Neural progenitor cell (in vitro differentiated cells): Measurements from ENCODE around the gene SNX14. TPM values are rescaled to one million over a fixed set of nuclear protein-coding genes. Genes with fewer than 3 reads are reported as not detected.

Source experiments
- DNase-seq: peaks from one replicate; pipeline ENCODE4 v3.0.0-alpha.2; 2016; ENCODE audit warnings: low spot score
- H2AFZ ChIP-seq: fragments of 200-600 bp; sonication (generic); replicated peaks from 2 replicates; pipeline ENCODE4 v1.6.1; 2016; ENCODE audit warnings: antibody characterized with exemption
- H3F3A ChIP-seq: fragments of 200-600 bp; sonication (generic); 2 replicates; pipeline ENCODE4 v1.6.1; 2016; ENCODE audit warnings: antibody characterized with exemption, low read depth
- H3K27ac ChIP-seq: fragments of 200-600 bp; sonication (generic); 2 replicates; pipeline ENCODE4 v1.5.1; 2016; ENCODE audit warnings: mild to moderate bottlenecking
- H3K27me3 ChIP-seq: fragments of 200-600 bp; sonication (generic); 2 replicates; pipeline ENCODE4 v1.6.1; 2016; ENCODE audit warnings: mild to moderate bottlenecking, moderate library complexity
- H3K36me3 ChIP-seq: fragments of 200-600 bp; sonication (generic); 2 replicates; pipeline ENCODE4 v1.5.1; 2016
- H3K4me1 ChIP-seq: fragments of 200-600 bp; sonication (generic); 2 replicates; pipeline ENCODE4 v1.6.1; 2016; ENCODE audit warnings: mixed run types
- H3K4me2 ChIP-seq: fragments of 200-600 bp; sonication (generic); 2 replicates; pipeline ENCODE4 v1.6.1; 2016
- H3K4me3 ChIP-seq: fragments of 200-600 bp; sonication (generic); 2 replicates; pipeline ENCODE4 v1.5.1; 2016
- H3K79me2 ChIP-seq: fragments of 200-600 bp; sonication (generic); 2 replicates; pipeline ENCODE4 v1.6.1; 2016; ENCODE audit warnings: low read depth
- H3K9ac ChIP-seq: fragments of 200-600 bp; sonication (generic); 2 replicates; pipeline ENCODE4 v1.6.1; 2016
- H3K9me3 ChIP-seq: fragments of 200-600 bp; sonication (generic); 2 replicates; pipeline ENCODE4 v1.5.1; 2016; ENCODE audit warnings: low read depth
- H4K20me1 ChIP-seq: fragments of 200-600 bp; sonication (generic); 2 replicates; pipeline ENCODE4 v1.6.1; 2016; ENCODE audit warnings: low read depth
- H3K27ac Mint-ChIP-seq: 3 replicates; pipeline ENCODE4 v1.8.0; 2021; ENCODE audit warnings: mixed read lengths
- H3K27me3 Mint-ChIP-seq: 2 replicates; pipeline ENCODE4 v1.8.0; 2022; ENCODE audit warnings: low read depth, mild to moderate bottlenecking, inconsistent platforms, moderate library complexity, mixed read lengths; ENCODE audit not compliant: insufficient read depth
- H3K36me3 Mint-ChIP-seq: 3 replicates; pipeline ENCODE4 v1.8.0; 2021; ENCODE audit warnings: mixed read lengths
- H3K4me1 Mint-ChIP-seq: 3 replicates; pipeline ENCODE4 v1.8.0; 2021; ENCODE audit warnings: mixed read lengths
- H3K4me3 Mint-ChIP-seq: 3 replicates; pipeline ENCODE4 v1.8.0; 2021; ENCODE audit warnings: mild to moderate bottlenecking, moderate library complexity, mixed read lengths
- H3K9me3 Mint-ChIP-seq: 3 replicates; pipeline ENCODE4 v1.8.0; 2020; ENCODE audit warnings: mixed read lengths
- CTCF ChIP-seq: fragments of 200-600 bp; sonication (generic); IDR thresholded peaks from 2 replicates; pipeline ENCODE4 v1.5.1; 2017; ENCODE audit warnings: antibody characterized with exemption, mild to moderate bottlenecking
- EZH2 ChIP-seq: fragments of 200-600 bp; sonication (generic); IDR thresholded peaks from 2 replicates; pipeline ENCODE4 v1.6.1; 2017; ENCODE audit warnings: antibody characterized with exemption, mild to moderate bottlenecking, moderate library complexity
- EZH2phosphoT487 ChIP-seq: fragments of 200-600 bp; sonication (generic); IDR thresholded peaks from 2 replicates; pipeline ENCODE4 v1.6.1; 2017; ENCODE audit warnings: antibody characterized with exemption
- total RNA-seq: library from RNA; depleted of rRNA; stranded (reverse); fragments of >200 nt; gene quantifications from 2 replicates; pipeline ENCODE4 v1.2.3, GENCODE V29; 2015; ENCODE audit warnings: low replicate concordance

SNX14 gene
- 46.7 and 95.2 TPM in 2 replicates for total RNA-seq

- DNase-seq = peak; percentile 87
- Mint-ChIP-seq H3K27me3 (peaks cover 3% of the 10 kb centered on the region), H3K36me3 (peaks cover 25% of the 10 kb centered on the region), H3K27ac (peak within 1 kb of the TSS; percentile 89), H3K4me3 (peak within 1 kb of the TSS; percentile 96), H3K4me1 (peaks cover 16% of the 10 kb centered on the region), H3K9me3 (peaks cover 27% of the 10 kb centered on the region)
- Histone ChIP-seq H3K4me1 (no peaks in the 10 kb centered on the region), H3K27me3 (peaks cover 35% of the 10 kb centered on the region), H3K79me2 (peaks cover 16% of the 10 kb centered on the region), H3K4me3 (peak within 1 kb of the TSS; percentile 76), H3K4me2 (peak within 1 kb of the TSS; percentile 81), H3F3A (peaks cover 31% of the 10 kb centered on the region), H4K20me1 (no peaks in the 10 kb centered on the region), H3K9ac (no peak within 1 kb of the TSS), H3K36me3 (no peaks in the 10 kb centered on the region), H2AFZ (peak within 1 kb of the TSS; percentile 92), H3K9me3 (no peaks in the 10 kb centered on the region), H3K27ac (peak within 1 kb of the TSS; percentile 2)
- TF ChIP-seq EZH2 = peak; percentile 41
- TF ChIP-seq CTCF = no peak
- TF ChIP-seq EZH2phosphoT487 = no peak
Observed at GRCh38 chr6:85593438-85594196, at the start of gene SNX14. SNX14 (minus strand) TSS chr6:85593858; CDS start chr6:85593718, 140 bp downstream.

- H3K27ac Mint-ChIP-seq = peak within 1 kb of the TSS; percentile 97
- peak within 1 kb of the TSS; percentile 86 for H3K4me3 ChIP-seq
- H3K4me2 ChIP-seq = peak within 1 kb of the TSS; percentile 90
- H4K20me1 ChIP-seq = peaks cover 45% of the 10 kb centered on the region
- no peak for TF ChIP-seq EZH2phosphoT487
- no peak for TF ChIP-seq EZH2
- no peak for TF ChIP-seq CTCF
- H3K36me3 Mint-ChIP-seq = peaks cover 27% of the 10 kb centered on the region
- no peaks in the 10 kb centered on the region for H3K9me3 ChIP-seq
- DNase-seq = peak; percentile 99
- peaks cover 7% of the 10 kb centered on the region for H3K27me3 Mint-ChIP-seq
- H3K79me2 ChIP-seq = peaks cover 51% of the 10 kb centered on the region
- peaks cover 23% of the 10 kb centered on the region for H3K36me3 ChIP-seq
- H3K27me3 ChIP-seq = no peaks in the 10 kb centered on the region
- H3K9ac ChIP-seq = peak within 1 kb of the TSS; percentile 96
- peak within 1 kb of the TSS; percentile 81 for H2AFZ ChIP-seq
- peak within 1 kb of the TSS; percentile 98 for H3K27ac ChIP-seq
- peaks cover 35% of the 10 kb centered on the region for H3K4me1 Mint-ChIP-seq
- peaks cover 21% of the 10 kb centered on the region for H3K4me1 ChIP-seq
- peak within 1 kb of the TSS; percentile 96 for H3K4me3 Mint-ChIP-seq
- H3K9me3 Mint-ChIP-seq = peaks cover 9% of the 10 kb centered on the region
- peaks cover 25% of the 10 kb centered on the region for H3F3A ChIP-seq
Observed at GRCh38 chr6:85642774-85643536, 49.3 kb upstream of the SNX14 start, which contains the start of gene SYNCRIP. SYNCRIP (minus strand) TSS chr6:85642886; CDS start chr6:85641439, 1,447 bp downstream.

GRCh38 chr6:85641897-85642773 is 48.5 kb upstream of the SNX14 start:
- Mint-ChIP-seq H3K9me3 (peaks cover 8% of the 10 kb centered on the region), H3K27me3 (peaks cover 7% of the 10 kb centered on the region), H3K27ac (peak overlapping the region; percentile 97), H3K4me3 (peak overlapping the region; percentile 96), H3K36me3 (peaks cover 34% of the 10 kb centered on the region), H3K4me1 (peaks cover 35% of the 10 kb centered on the region)
- Histone ChIP-seq H4K20me1 (peaks cover 54% of the 10 kb centered on the region), H3K79me2 (peaks cover 59% of the 10 kb centered on the region), H3F3A (peaks cover 25% of the 10 kb centered on the region), H3K4me1 (peaks cover 25% of the 10 kb centered on the region), H3K4me3 (peak overlapping the region; percentile 86), H3K36me3 (peaks cover 30% of the 10 kb centered on the region), H3K27ac (peak overlapping the region; percentile 98), H2AFZ (no peak overlapping the region), H3K27me3 (no peaks in the 10 kb centered on the region), H3K9ac (peak overlapping the region; percentile 96), H3K4me2 (peak overlapping the region; percentile 90), H3K9me3 (no peaks in the 10 kb centered on the region)
- TF ChIP-seq EZH2phosphoT487 = no peak
- DNase-seq = peak; percentile 57
